MM.1S (cell line): ENCODE data around the gene EPB41L1.

ENCODE experiments used
- DNase-seq: peaks from one replicate; pipeline ENCODE4 v3.0.0-alpha.2; 2015
- H2AFZ ChIP-seq: fragments of 300-600 bp; sonication (generic); 2 replicates; pipeline ENCODE4 v1.6.0; 2016; ENCODE audit warnings: antibody characterized with exemption, low read length
- H3F3A ChIP-seq: fragments of 300-600 bp; sonication (generic); 2 replicates; pipeline ENCODE4 v1.6.1; 2016; ENCODE audit warnings: mild to moderate bottlenecking, antibody characterized with exemption, low read length, moderate library complexity, mixed read lengths; ENCODE audit not compliant: insufficient read depth
- H3K27ac ChIP-seq: fragments of 300-600 bp; sonication (generic); 2 replicates; pipeline ENCODE4 v1.5.1; 2016; ENCODE audit warnings: mild to moderate bottlenecking, low read length
- H3K27me3 ChIP-seq: fragments of 300-600 bp; sonication (generic); replicated peaks from 2 replicates; pipeline ENCODE4 v1.6.0; 2016; ENCODE audit warnings: low read length; ENCODE audit not compliant: insufficient read depth
- H3K36me3 ChIP-seq: fragments of 300-600 bp; sonication (generic); replicated peaks from 2 replicates; pipeline ENCODE4 v1.6.1; 2016; ENCODE audit warnings: mild to moderate bottlenecking, low read length, mixed read lengths; ENCODE audit not compliant: insufficient read depth
- H3K4me1 ChIP-seq: fragments of 300-600 bp; sonication (generic); 2 replicates; pipeline ENCODE4 v1.6.1; 2016; ENCODE audit warnings: low read length, mixed read lengths
- H3K4me2 ChIP-seq: fragments of 300-600 bp; sonication (generic); 2 replicates; pipeline ENCODE4 v1.6.0; 2016; ENCODE audit warnings: low read depth, low read length
- H3K4me3 ChIP-seq: fragments of 300-600 bp; sonication (generic); 2 replicates; pipeline ENCODE4 v1.5.1; 2016; ENCODE audit warnings: low read length, mixed read lengths
- H3K79me2 ChIP-seq: fragments of 300-600 bp; sonication (generic); 2 replicates; pipeline ENCODE4 v1.6.1; 2016; ENCODE audit warnings: mixed run types, low read length, mixed read lengths
- H3K9ac ChIP-seq: fragments of 300-600 bp; sonication (generic); 2 replicates; pipeline ENCODE4 v1.6.1; 2016; ENCODE audit warnings: low read length, mixed read lengths
- H3K9me2 ChIP-seq: fragments of 300-600 bp; sonication (generic); replicated peaks from 2 replicates; pipeline ENCODE4 v1.6.1; 2016; ENCODE audit warnings: mild to moderate bottlenecking, low read length, mixed read lengths; ENCODE audit not compliant: insufficient read depth
- H3K9me3 ChIP-seq: fragments of 300-600 bp; sonication (generic); replicated peaks from 2 replicates; pipeline ENCODE4 v1.6.1; 2016; ENCODE audit warnings: mild to moderate bottlenecking, low read length, mixed read lengths; ENCODE audit not compliant: insufficient read depth
- H4K20me1 ChIP-seq: fragments of 300-600 bp; sonication (generic); 2 replicates; pipeline ENCODE4 v1.6.1; 2016; ENCODE audit warnings: mild to moderate bottlenecking, low read length, moderate library complexity, mixed read lengths; ENCODE audit not compliant: insufficient read depth
- CTCF ChIP-seq: fragments of 300-600 bp; sonication (generic); IDR thresholded peaks from 2 replicates; pipeline ENCODE4 v1.5.1; 2016; ENCODE audit warnings: antibody characterized with exemption, low read length, mixed read lengths
- EZH2 ChIP-seq: fragments of 300-600 bp; sonication (generic); optimal IDR thresholded peaks from 2 replicates; pipeline ENCODE3; 2017; ENCODE audit warnings: low read depth, mild to moderate bottlenecking, antibody characterized with exemption, low read length, mixed read lengths
- EZH2phosphoT487 ChIP-seq: fragments of 300-600 bp; sonication (generic); IDR thresholded peaks from 2 replicates; pipeline ENCODE4 v1.6.1; 2018; ENCODE audit warnings: antibody characterized with exemption, low read length

The EPB41L1 gene

DNA sequence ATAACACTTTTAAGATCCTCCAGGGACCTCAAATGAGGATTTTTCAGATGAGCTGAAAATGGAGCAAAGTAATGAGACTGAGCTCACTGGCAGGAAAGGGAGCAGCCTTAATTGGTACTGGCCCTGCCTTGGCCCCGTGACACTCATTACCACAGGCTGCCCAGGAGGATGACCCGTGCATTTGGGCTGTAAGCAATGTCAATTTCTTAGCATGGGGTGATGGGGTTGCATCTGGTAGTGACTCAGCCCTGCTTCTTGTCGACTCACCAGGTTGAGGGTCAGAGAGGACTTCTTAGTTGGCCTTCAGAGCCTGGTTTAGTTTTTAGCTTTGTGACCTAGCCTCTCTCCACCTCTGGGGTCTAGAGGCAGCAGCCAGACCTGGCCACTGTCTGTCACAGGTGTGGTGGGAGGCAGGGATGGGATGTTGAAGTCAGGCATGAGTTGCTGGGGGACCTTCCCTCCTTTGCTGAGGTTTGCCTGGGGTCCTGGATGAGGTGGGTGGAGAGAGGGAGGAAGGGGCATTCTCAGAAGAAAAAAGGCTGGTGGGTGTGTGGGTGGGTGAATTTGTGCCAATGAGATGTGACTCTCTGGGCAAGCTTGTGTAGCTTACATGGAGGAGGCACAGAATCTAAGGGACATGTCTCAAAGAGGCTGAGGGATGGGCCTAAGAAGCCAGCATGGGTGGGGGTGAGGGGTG lies 25.9 kb upstream of the EPB41L1 start:
- no peak overlapping the region for H3K4me3 ChIP-seq
- no peak overlapping the region for H3K27ac ChIP-seq
- DNase-seq, result no peak
- H4K20me1 ChIP-seq, result no peaks in the 10 kb centered on the region
- no peaks in the 10 kb centered on the region for H3K9me2 ChIP-seq
- H3K79me2 ChIP-seq, result no peaks in the 10 kb centered on the region
- no peak for TF ChIP-seq CTCF
- TF ChIP-seq EZH2phosphoT487, result no peak
- TF ChIP-seq EZH2, result no peak
- H3K9ac ChIP-seq, result no peak overlapping the region
- H2AFZ ChIP-seq, result no peak overlapping the region
- no peaks in the 10 kb centered on the region for H3K9me3 ChIP-seq
- no peaks in the 10 kb centered on the region for H3F3A ChIP-seq
- H3K4me1 ChIP-seq, result no peaks in the 10 kb centered on the region
- H3K4me2 ChIP-seq, result no peak overlapping the region
- H3K27me3 ChIP-seq, result no peaks in the 10 kb centered on the region
- H3K36me3 ChIP-seq, result no peaks in the 10 kb centered on the region

DNA sequence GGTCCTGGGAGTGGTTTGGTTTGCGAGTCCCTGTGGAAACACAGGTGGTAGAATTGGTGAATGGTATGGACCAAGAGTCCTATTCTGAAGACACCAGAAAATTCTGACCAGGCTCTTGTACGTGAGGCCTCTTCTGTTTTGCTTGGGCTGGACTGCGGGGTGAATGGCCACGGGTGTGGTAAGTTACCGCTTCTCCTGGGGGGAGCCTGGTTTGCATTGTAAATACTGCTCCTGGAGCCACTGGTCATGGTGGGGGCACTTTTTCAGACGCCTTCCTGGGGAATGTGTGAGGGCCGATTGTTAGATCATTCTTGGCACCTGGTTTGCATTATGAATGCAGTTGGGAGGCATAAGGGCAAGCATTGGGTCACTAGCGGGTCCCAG lies 25.4 kb upstream of the EPB41L1 start:
- H3K9ac ChIP-seq, result no peak overlapping the region
- H3K27ac ChIP-seq, result no peak overlapping the region
- H3K4me1 ChIP-seq, result no peaks in the 10 kb centered on the region
- H3K4me2 ChIP-seq, result no peak overlapping the region
- TF ChIP-seq EZH2, result no peak
- TF ChIP-seq CTCF, result no peak
- no peak for TF ChIP-seq EZH2phosphoT487
- no peaks in the 10 kb centered on the region for H3K27me3 ChIP-seq
- H3K9me2 ChIP-seq, result no peaks in the 10 kb centered on the region
- no peaks in the 10 kb centered on the region for H4K20me1 ChIP-seq
- H2AFZ ChIP-seq, result no peak overlapping the region
- H3K36me3 ChIP-seq, result no peaks in the 10 kb centered on the region
- no peak overlapping the region for H3K4me3 ChIP-seq
- H3K9me3 ChIP-seq, result no peaks in the 10 kb centered on the region
- no peaks in the 10 kb centered on the region for H3F3A ChIP-seq
- H3K79me2 ChIP-seq, result no peaks in the 10 kb centered on the region
- DNase-seq, result no peak

- H4K20me1 ChIP-seq, result no peaks in the 10 kb centered on the region
- no peak overlapping the region for H3K9ac ChIP-seq
- H3F3A ChIP-seq, result no peaks in the 10 kb centered on the region
- no peaks in the 10 kb centered on the region for H3K9me3 ChIP-seq
- DNase-seq, result no peak
- no peak overlapping the region for H3K4me3 ChIP-seq
- H2AFZ ChIP-seq, result no peak overlapping the region
- TF ChIP-seq EZH2phosphoT487 (no peak), CTCF (no peak), EZH2 (no peak)
- no peaks in the 10 kb centered on the region for H3K27me3 ChIP-seq
- no peaks in the 10 kb centered on the region for H3K36me3 ChIP-seq
- H3K79me2 ChIP-seq, result no peaks in the 10 kb centered on the region
- no peak overlapping the region for H3K27ac ChIP-seq
- no peaks in the 10 kb centered on the region for H3K4me1 ChIP-seq
- H3K9me2 ChIP-seq, result no peaks in the 10 kb centered on the region
- H3K4me2 ChIP-seq, result no peak overlapping the region
Observed at GRCh38 chr20:36130390-36130789, 24.1 kb upstream of the EPB41L1 start.
